GM18499 (cell line): ENCODE measurements around the gene ACAT2.
"Not testable (repeated sequence)": the region's sequence is repeated elsewhere in the genome, so short reads cannot be mapped to it uniquely, and the experiment has no call there.

Experiments used
- ATAC-seq: cut with Tn5 transposase; IDR thresholded peaks from one replicate; pipeline ENCODE4 v1.9.1; 2021; ENCODE audit warnings: moderate number of reproducible peaks; ENCODE audit not compliant: insufficient read depth, unreplicated experiment

ACAT2 gene

DNA sequence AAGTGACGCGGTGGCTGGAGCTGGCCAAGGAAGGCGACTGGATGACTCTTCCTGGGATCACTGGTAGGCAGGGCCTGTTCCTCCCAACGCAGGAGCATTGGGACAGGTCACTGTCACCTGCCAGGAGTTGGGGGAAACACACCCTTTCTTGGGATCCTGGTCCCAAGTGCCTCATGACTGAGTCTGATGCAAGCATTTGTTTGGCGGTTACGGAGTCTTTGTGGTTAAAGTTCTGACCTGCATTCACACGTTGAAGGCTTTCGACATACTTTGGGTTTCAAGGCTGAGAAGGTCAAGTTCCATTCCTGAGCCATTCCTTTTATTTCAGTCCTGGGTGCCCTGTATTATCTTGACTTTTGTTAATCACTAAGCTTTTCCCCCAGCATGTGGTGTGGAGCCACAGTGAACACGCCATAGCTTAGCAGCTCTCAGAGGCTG is 44.2 kb downstream of the ACAT2 start:
- no peak for ATAC-seq

DNA sequence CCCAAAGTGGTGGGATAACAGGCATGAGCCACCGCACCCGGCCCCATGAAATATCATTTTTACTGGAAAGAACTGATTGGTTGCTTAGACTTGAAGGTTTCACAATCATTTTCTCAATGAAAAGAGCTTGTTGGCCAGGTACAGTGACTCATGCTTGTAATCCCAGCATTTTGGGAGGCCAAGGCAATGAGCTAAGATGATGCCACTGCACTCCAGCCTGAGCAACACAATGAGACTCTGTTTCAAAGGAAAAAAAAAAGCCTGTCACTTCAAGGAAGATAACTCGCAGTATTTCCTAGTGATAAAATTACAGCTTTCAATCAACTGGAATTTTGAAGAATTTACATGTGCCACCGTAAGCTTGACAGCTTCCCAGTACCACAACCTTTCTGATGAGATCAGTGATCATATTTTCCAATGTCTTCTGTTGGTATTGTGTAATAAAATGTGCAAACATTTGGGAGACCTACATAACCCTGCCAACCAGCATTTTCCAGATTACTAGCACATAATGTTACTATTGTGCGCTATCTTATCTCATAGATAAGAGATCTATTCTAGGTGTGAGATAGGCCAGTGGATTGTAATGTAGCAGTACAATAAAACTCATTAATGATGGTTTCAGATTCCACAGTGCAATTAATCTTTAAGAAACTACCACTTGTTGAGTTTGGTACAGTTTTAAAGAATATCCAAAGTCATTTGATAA is 45.5 kb downstream of the ACAT2 start:
- ATAC-seq, result no peak

DNA sequence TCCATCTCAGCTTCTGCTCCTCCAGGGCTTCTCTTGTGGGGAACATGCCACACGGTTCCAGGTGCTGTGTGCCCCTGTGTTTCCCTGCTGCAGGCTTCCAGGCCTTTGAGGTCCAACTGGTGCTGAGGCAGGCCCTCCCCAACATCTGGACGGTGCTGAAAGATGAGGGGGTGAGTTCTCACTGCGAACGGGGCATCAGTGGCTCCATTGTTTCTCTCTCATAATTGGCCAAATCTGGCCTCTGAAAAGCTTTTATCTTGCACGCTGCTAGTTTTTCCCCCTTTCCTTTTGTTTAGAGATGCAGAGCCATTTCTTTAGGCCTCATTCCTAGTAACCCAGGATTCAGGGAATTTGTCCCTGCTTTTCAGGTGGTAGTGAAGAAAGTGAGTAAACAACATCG is 46.8 kb downstream of the ACAT2 start:
- no peak for ATAC-seq

DNA sequence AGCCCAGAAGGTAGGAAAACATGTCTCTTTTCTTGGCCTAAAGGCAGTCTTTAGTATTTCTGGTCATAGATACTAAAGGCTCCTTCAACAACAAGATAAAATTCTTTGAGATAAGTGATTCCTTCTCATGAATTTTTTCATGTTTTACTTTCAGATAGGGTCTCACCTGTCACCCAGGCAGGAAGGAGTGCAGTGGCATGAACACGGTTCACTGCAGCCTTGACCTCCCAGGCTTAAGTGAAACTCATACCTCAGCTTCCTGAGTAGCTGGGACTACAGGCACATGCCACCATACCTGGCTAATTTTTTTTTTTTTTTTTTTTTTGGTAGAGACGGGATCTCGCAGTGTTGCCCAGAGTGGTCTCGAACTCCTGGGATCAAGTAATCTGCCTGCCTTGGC is 47.3 kb downstream of the ACAT2 start:
- no peak for ATAC-seq

DNA sequence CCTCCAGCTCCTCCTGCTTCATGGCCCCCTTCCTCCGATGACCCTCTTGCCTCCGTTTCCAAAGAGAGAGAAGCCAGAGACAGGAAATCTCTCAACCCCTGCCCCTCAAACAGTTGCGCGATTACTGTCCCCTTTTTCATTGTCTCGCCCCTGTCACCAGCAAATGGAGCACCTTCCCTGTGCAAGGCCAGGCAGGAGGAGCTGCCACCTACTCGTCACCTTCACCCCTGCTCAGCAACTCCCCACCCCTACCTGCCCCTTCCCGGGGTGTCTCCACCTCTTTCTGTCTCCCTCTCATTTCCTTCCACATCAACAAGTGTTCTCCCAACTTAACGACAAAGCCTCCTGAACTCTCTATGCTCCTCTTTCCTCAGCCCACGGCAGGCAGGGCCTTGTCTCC is 51.9 kb downstream of the ACAT2 start:
- no peak for ATAC-seq

- no peak for ATAC-seq
Observed at GRCh38 chr6:159815410-159815809, 53.6 kb downstream of the ACAT2 start.

DNA sequence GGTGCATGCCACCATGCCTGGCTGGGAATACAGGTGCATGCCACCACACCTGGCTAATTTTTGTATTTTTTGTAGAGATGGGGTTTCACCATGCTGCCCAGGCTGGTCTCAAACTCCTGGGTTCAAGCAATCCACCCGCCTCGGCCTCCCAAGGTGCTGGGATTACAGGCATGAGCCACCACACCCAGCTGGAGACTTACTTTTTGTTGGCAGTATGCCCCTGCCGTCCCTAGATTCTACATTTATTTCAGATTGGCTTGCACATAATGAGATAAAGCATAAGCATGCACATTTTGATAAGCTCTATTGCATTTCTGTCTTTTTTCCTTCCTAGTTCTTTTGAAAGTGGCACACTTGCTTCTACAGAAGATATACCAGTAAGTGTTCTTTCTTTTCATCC is 54.9 kb downstream of the ACAT2 start:
- ATAC-seq, result not testable (repeated sequence)

GRCh38 chr6:159817951-159818739 is 56.3 kb downstream of the ACAT2 start:
- no peak for ATAC-seq

GRCh38 chr6:159819098-159819497 is 57.3 kb downstream of the ACAT2 start:
- no peak for ATAC-seq

GRCh38 chr6:159819932-159820640 is 58.2 kb downstream of the ACAT2 start:
- no peak for ATAC-seq

DNA sequence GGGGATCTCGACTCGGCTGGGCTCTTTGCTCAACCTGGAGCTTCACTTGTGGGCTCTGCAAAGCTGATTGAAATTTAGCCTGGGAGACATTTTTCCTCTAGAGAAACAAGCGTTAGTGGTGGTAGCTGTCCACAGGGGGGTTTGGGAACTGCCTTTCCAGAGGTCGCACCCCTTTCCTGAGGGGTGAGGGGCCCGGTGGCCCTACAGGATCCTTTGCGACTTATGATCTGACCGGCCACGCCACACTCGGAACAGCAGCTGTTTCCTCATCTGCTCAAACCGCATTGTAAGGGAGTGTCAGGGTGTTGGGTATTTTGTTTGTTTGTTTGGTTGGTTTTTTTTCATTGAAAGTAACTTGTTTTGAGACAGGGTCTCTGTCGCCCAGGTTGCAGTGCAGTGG is 59.3 kb downstream of the ACAT2 start:
- ATAC-seq, result no peak

GRCh38 chr6:159821726-159822125 is 59.9 kb downstream of the ACAT2 start:
- no peak for ATAC-seq

DNA sequence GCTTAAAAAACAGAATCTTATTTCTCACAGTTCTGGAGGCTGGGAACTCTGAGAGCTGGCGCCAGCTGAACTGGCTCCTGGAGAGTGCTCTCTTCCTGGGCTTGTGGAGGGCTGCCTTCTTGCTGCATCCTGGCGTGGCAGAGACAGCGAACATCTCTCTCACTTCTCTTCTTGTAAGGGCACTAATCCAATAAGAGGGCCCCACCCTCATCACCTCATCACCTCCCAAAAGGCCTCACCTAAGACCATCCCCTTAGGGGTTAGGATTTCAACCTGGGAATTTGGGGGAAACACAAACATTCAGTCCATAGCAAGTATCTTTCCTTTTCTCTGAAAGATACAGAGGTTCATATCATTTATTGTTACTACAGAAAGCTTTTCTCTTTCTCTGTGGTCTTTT is 62.1 kb downstream of the ACAT2 start:
- no peak for ATAC-seq

GRCh38 chr6:159824690-159825089 is 62.8 kb downstream of the ACAT2 start:
- not testable (repeated sequence) for ATAC-seq

DNA sequence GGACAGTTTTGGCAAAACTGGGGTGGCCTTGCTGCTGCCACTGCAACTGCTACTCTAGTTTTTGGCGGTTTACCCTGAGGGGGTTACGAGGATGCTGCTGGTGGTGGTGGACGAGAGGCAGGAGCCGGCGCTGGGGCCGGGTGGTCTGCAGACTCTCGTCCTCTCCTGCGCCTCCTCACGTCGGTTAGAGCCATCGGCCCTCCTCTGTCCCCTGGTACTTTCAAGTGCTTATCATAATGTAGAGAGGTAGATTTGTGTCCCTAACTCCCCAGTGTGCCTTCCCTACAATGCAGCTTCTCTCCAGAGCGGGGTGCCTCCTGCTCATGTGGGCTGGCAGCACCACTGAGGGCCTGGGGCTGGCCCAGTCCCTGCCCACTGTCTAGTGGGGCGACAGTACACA is 64.2 kb downstream of the ACAT2 start:
- no peak for ATAC-seq

GRCh38 chr6:159826968-159827647 is 65.3 kb downstream of the ACAT2 start:
- no peak for ATAC-seq

DNA sequence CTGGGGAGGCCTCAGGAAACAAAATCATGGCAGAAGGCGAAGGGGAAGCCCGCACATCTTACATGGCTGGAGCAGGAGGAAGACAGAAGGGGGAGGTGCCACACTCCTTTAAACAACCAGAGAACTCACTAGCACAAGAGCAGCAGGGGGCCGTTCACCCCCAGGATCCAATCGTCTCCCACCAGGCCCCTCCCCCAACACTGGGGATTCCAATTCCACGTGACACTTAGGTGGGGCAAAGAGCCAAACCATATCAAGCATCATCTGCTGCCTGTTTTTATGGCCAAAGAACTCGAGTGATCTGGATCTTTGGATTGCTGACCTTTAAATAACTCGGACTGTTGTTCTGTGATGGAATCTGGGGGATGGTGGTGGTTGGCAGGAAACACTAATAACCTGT is 66.2 kb downstream of the ACAT2 start:
- no peak for ATAC-seq
